Muscle of arm (tissue), 12 donors: ENCODE measurements around the gene CTIF. TPM values are rescaled to one million over a fixed set of nuclear protein-coding genes. Genes with fewer than 3 reads are reported as not detected.
A peak's percentile ranks its signal among the peaks of the same experiment; 100 is the strongest.
"Not testable (repeated sequence)": the region's sequence is repeated elsewhere in the genome, so short reads cannot be mapped to it uniquely, and the experiment has no call there.

Source experiments
- DNase-seq: peaks from one replicate; pipeline ENCODE4 v3.0.0-alpha.2; 2013
- polyA plus RNA-seq, 12 donors: library from polyadenylated mRNA; unstranded; fragments of 120-200 nt; gene quantifications; one replicate each; pipeline ENCODE4 v1.2.1, GENCODE V29; 2013; ENCODE audit not compliant: insufficient read length in 12 of 12

The CTIF gene
- polyA plus RNA-seq, 12 donors = 24.5 to 46.3 (median 38.0) TPM; not detected in 1

- no peak for DNase-seq
Observed at GRCh38 chr18:48639772-48640432, 101.1 kb downstream of the CTIF start.

DNA sequence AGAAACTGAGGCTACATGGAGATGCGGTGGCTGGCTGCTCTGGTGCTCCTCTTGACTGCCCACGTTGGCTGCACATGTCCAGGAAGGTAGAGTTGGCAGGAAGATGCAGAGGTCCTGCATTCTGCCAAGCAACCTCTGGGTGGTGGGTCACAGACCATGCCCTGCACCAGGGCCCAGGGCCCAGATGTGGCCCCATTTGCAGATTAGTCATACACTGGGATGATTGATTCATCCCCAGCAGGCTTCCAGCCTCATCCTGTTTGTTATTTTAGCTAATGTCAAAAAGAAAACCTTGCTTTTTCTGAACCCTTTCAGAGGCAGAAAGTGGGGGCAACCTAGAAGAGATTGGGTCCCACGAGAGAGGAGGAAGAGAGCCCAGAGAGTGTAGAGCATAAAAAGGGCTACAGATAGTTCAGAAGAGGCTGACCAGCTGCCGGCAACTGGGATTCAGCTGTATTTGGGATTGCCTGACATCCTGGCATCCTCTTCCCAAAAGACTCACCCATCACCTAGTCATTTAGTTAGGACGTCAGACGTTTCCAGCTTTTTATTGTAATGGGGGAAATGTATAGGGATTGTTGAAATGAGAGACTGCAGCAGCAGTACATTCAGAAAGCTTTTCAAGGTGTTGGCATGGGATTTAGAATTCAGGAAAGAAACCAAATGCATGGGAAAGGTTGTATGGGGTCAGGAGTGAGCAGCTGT lies 101.9 kb downstream of the CTIF start:
- no peak for DNase-seq

- DNase-seq = no peak
Observed at GRCh38 chr18:48641981-48642380, 103.2 kb downstream of the CTIF start.

- DNase-seq = no peak
Observed at GRCh38 chr18:48642503-48642902, 103.7 kb downstream of the CTIF start.

DNA sequence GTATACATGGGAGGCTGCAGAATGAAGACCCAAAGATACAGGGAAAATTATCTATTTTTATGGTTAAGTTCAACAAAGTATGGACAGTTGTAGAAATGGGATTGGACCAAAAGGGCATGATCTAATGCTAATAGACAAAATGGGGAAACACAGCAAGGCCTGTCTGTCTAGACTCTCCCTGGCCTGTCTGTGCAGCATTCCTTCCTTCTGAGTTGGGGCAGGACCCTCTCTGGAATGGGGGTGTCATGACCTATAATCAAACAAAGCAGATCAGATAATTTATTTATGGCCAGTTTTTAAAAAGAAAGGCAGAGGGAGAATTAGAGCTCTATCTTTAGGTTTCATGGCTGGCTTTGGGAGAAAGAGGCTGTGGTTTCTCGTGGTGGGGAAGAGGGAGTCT lies 104.4 kb downstream of the CTIF start:
- DNase-seq = no peak

GRCh38 chr18:48644029-48644428 lies 105.2 kb downstream of the CTIF start:
- DNase-seq = no peak

GRCh38 chr18:48645427-48646002 lies 106.7 kb downstream of the CTIF start:
- DNase-seq = no peak

- DNase-seq = peak; percentile 45
Observed at GRCh38 chr18:48646976-48647375, 108.1 kb downstream of the CTIF start.

GRCh38 chr18:48649231-48649630 lies 110.4 kb downstream of the CTIF start:
- no peak for DNase-seq

GRCh38 chr18:48654591-48654990 lies 115.8 kb downstream of the CTIF start:
- DNase-seq = not testable (repeated sequence)

DNA sequence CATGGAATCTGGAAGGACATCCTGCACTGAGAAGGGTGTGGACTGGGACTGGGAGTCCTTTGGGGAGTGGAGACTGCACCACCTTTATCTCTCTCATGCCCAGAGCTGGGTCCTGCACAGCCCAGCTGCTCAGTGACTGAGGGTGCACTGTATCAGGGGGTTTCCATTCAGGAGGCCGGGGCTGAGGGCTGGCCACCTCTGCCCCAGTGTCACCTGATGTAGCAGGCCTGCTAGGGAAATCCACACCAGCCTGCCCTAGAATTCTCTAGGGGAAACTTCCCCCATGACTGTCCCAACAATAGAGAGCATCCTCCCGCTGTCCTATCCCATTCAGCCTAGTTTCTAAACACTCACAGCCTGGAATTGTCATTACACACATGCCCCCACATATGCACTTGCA lies 116.7 kb downstream of the CTIF start:
- DNase-seq = no peak

DNA sequence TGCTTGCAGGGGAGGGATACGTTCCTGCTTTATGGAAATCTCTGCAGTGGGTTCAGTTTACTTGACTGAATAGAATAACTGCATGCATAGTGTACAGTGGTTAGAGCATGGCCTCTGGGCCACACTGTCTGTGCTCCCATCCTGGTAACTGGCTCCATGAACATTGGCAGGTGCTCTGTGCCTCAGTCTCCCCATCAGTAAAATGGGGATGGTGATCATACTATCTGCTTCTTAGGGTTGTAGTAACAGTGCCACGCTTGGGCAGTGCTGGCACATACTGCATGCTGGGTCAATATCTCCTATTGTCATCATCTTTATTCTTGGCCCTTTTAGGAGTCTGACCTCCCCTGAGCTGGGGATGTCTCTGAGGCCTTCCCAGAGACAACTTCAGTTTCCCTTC lies 117.3 kb downstream of the CTIF start:
- no peak for DNase-seq

- DNase-seq = no peak
Observed at GRCh38 chr18:48656582-48656981, 117.8 kb downstream of the CTIF start.

DNA sequence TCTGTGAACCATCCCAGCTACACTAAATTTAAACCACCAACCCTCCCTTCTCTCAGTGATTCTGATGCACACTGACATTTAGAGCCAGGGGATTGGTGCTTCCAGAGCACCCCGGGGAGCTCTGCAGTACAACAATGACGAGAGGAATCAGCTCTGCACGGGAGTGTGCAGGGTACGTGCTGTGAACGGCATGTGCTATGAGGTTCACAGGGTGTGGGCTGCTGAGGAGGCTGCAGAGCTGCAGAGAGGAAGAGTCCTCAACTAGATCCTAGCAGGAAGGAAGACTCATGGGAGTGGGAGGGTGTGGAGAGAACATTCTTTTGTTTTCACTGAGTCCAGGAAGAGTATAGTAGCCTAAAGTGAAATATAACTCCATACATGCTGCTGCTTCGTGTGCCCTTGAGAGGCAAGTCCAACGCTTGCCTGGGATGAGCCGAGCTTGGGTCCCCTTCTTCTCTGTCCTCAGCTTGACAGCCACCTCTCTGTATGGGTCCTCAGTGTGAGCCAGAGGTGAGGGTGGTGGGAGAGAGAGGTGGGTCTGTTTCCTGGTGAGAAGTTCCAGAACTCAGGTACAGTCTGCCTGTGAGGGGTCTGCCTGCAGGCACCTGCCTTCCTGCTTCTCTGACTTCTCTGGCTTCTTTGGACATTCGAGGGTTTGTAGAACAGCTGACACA lies 118.8 kb downstream of the CTIF start:
- no peak for DNase-seq

DNA sequence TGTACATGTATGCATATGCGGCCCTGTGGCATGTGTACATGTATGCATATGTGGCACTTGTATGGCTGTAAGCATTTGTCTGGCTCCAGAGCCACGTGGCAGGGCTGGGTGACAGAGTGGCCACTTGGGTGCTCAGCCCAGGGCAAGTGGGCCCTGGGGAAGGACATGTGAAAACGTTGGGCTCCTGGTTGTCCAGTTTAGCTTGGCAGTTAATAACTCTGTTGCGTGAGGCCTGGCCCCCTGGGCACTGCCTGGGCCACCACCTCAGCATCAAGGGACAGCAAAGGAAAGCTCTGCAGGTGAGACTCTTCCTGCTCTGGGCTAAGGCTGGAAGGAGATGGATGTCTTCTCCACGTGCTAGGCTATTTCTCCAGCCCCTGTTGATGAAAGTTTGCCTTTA lies 119.9 kb downstream of the CTIF start:
- DNase-seq = no peak

- no peak for DNase-seq
Observed at GRCh38 chr18:48659188-48660009, 120.6 kb downstream of the CTIF start.

DNA sequence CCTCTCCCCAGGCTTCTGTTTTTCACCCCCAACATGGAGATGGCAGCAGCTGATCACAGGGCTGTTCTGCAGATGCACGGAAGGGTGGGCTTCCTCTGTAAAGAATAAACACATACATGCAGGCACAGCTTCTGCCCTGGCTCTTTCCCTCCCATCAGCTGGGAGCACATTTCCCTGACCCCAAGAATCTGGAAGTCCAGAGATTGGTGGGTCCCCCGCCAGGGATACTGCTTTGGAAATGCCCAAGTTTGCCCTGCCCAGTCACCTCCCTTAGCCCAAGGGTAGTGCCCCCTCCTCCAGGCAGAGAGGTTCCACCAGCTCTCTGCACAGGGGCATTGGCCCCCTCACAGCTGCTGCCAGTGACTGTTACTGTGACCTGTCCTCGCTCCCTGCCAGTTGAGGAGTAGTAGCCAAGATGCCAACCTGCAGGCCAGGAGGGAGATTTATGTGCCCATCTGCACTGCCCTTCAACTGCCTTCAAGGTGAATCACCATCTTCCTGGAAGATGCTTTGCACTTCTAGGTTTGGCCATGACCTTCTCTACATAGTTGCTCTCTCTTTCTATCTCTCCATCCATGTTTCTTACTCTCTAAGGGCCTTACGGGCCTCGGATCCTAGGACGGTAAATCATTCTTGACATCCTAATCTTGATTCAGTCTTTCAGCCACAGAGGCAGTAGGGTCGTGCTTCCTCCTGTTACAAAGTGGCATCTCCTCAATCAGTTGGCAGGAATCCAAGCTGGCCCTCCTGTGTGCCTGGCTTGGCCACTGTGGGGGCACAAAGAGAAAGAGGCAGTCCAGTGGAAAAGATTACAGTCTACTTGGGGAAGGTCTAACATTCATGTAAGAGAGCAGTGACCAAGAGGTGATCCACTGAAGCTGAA lies 121.8 kb downstream of the CTIF start:
- no peak for DNase-seq

DNA sequence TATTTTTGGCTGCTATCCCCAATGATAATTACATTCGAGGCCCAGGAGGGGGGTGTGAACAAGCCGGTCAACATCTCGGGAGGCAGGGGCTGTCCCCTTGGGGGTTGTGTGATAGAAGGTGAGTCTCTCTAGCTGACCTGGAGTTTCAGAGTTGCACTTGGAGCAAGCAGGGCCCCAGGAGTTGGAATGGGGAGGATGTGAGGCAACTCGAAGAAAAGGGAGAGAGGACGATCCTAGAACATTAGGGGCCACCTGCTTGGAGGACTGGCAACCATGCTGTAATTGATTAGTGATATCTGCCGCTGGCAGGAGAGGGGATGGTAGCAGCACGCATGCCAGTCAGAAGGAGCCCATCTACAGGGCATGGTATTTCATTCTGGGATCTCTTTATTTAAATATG lies 122.6 kb downstream of the CTIF start:
- no peak for DNase-seq

- no peak for DNase-seq
Observed at GRCh38 chr18:48662011-48662661, 123.3 kb downstream of the CTIF start.
